Measurements from ENCODE around the gene NAXD.
"Not testable (repeated sequence)": the region's sequence is repeated elsewhere in the genome, so short reads cannot be mapped to it uniquely, and the experiment has no call there.

Gene NAXD

DNA sequence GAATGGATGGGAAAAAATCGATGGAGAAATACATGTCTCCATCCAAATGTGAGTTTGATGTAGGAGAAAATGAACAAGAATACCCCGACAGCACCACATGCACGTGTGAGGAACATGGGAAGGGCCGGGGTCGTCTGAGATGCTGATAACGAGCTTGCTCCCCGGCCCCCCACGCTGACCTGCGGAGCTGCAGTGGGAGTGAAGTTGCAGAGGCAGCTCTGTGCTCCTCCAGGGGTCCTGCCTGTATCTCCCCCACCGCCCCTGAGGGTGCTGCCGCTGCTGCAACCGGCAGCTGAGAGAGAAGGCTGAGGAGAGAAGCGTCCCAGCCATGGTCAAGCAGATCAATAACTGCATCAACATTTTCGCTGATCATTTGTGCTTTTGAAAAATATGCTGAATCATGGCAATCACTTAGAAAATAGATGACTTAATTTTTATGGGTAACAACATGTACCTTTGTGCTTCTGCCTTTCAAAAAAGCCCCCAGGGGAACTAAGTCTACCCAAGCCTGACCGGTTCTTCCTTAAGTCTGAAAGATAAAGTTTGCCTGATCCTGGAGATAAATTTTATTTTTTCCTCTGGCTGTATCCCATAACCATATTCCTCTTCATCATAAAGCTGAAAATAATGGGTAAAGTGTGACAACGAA is 18.2 kb upstream of the NAXD start:
- no peak for DNase-seq

- no peak for DNase-seq
These were observed 15.0 kb upstream of the NAXD start for GRCh38 chr13:110600261-110600819.

GRCh38 chr13:110600980-110601379 is 14.4 kb upstream of the NAXD start:
- DNase-seq = no peak

GRCh38 chr13:110605132-110605531 is 10.2 kb upstream of the NAXD start:
- no peak for DNase-seq

GRCh38 chr13:110606281-110606680 is 9.1 kb upstream of the NAXD start:
- not testable (repeated sequence) for DNase-seq

DNA sequence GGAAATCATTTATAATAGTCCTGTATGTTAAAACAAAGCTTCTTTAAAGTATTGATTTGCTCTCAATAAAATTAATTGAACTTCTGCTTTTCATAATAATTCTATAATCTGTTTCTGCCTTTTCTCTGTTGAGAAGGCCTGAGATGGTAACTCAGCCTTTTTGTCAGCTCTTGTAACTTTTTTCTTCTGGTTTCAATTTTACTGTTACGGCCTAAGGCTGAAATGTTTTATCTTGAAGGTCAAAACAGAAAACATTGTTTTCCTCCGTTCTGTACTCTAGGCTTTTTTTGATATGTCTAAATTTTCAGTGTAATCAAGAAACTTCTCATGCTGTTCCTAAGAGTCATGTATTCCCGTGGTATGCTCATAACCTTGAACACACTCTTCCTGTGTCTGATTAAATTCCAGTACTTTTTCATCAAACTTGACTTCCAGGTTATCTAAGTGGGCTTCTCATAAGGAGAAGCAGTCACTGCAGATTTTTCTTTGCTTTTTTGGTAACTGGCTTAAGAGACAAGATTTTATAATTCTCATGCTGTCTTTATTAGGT is 7.6 kb upstream of the NAXD start:
- DNase-seq = no peak

GRCh38 chr13:110610955-110611595 is 4.3 kb upstream of the NAXD start:
- no peak for DNase-seq

DNA sequence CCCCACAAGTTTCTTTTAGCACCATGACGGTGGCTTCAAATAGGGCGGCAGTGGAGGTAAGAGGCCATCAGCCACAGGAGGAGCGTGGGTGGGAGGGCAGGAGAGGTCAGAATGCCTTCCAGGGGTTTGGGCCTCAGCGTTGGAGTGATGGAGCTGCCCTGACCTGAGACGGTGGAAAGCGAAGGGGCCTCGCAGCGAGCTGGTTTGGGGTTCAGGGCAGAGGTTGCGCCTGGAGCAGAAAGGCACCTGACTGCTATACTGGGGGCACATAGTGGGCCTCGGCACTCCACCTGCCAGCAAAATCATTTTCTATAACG is 382 bp upstream of the NAXD start:
- DNase-seq = no peak

- no peak for DNase-seq
These were observed 1.1 kb downstream of the NAXD start for GRCh38 chr13:110616103-110617101.

DNA sequence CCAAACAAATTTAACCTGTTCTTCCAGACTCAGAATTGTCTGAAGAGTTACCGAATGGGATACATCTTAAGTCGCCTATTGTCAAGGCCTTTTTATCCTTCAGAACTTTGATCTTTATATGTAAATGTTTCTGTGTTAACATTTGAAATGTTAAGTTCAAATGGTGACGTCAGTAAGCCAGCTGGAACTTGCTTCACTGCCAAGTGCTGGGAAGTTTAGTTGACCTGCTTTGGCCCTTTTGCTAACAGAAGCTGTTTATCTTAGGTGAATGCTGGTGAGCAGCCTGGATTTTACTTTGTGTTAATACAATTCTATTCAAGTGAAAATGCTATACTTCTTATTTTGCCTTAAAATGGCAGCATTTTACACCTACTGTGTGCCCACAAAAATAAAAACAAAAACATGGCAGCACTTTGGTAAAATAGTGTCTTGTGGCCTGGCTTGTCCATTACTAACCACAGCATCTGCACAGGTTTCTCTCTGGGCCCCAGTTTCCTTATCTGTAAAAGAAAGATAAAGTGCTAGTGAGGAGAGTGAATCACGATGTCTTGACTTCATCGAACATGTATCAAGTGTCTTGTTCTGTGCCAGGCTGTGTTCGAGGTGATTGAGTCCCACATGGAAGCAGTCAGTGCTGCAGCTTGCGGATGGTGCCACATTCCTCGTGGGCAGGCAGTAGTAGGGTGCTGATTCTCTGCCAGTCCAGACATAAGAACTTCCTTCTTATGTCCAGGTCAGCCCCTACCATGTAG is 2.2 kb downstream of the NAXD start:
- no peak for DNase-seq

DNA sequence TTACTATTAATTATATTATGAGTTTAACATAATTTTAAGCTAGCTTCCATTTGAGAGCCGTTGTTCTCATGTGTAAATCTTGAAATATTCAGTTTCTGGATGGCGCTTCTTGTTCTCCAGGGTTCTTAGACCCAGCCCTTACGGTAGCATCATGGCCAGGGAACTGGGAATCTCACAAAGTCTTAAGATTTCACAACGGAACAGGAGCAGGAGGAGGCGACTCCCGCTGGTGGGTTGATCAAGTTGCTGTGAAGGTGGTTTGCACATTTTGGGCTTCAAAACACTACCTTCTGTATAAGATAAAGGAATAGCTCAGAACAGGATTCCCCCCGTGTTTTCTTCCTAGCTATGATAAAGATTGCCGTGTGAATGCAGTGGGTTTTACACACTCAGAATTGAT is 2.8 kb downstream of the NAXD start:
- DNase-seq = no peak

DNA sequence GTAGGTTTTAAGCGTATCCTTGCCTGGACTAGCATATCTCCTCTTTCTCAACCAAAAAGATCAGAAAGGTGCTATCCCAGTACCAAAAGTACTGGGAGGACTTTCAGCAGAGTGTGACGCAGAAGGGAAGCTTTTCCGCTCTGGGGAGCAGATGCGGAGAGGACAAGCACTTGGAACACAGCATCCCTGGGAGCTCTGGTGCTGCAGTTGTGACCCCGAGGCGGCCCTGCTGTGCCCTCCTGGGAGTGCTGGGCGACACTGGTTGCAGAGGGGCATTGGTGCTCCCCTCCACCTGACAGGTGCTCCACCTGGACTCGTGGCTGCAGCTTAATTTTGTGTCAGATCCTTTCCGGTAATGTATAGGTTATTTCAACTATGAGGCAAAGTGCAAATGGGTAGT is 3.4 kb downstream of the NAXD start:
- no peak for DNase-seq

- no peak for DNase-seq
These were observed 5.3 kb downstream of the NAXD start for GRCh38 chr13:110620596-110620995.

GRCh38 chr13:110624766-110625756 is 9.7 kb downstream of the NAXD start:
- no peak for DNase-seq

GRCh38 chr13:110625771-110626321 is 10.5 kb downstream of the NAXD start:
- DNase-seq = no peak

GRCh38 chr13:110626521-110626920 is 11.2 kb downstream of the NAXD start:
- no peak for DNase-seq

GRCh38 chr13:110627351-110627750 is 12.0 kb downstream of the NAXD start:
- DNase-seq = no peak

DNA sequence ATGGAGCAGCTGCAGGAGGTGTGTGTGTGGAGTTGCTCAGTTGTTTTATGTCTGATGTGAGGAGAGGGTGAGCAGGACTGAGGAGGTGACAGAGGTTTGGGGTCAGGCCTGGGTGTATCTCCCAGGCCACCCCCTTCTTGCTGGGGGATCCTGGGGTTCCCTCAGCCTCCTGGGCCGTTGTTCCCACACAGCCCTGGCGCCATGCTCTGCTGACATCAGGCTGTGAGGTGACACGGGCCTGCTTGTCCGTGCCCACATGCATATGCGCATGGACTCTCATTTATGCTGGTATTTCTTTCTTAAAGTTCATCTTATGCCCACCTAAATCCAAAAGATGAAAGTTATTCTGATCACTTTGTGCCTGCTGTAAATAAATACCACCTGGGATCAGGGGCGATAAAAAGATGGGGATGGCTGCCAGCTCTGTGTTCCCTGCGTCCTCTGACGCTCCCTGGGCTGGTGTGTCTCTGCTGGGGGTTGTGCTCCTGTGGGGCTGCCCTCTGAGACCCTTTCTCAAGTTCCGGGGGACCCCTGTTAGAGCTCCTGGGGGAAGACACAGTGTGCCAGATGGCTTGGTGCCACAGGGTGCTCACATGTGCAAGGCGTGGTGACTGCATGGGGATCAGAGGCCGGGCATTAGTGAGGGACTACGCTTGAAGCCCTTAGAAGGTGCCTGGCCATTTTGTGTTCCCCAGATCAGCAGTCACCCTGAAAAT is 12.6 kb downstream of the NAXD start:
- no peak for DNase-seq

DNA sequence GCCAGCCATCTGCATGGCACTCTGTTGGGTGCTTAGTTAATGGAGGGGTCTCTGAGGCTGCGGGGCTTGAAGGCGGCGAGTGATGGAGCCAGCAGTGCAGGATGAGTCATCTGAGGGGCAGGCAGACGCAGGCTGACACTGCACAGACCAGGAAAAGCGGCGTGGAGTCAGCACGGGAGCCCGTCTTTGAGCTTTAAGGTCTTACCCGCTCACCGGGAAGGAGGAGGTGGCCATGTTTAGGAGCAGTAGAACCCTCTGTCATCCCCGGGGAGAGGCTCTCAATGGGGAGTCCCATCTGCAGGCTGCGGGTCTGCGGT is 13.1 kb downstream of the NAXD start:
- peak in 1 of 14 donors; percentile 9 for DNase-seq

Data from C1 segment of cervical spinal cord (tissue), 14 donors.